Inflammatory macrophage treated with lipopolysaccharide for 4 hours (primary cell): ENCODE data around the gene KIF26A.

ENCODE experiments used
- DNase-seq: peaks from one replicate; pipeline ENCODE4 v3.0.0-alpha.2; 2020

The KIF26A gene

DNA sequence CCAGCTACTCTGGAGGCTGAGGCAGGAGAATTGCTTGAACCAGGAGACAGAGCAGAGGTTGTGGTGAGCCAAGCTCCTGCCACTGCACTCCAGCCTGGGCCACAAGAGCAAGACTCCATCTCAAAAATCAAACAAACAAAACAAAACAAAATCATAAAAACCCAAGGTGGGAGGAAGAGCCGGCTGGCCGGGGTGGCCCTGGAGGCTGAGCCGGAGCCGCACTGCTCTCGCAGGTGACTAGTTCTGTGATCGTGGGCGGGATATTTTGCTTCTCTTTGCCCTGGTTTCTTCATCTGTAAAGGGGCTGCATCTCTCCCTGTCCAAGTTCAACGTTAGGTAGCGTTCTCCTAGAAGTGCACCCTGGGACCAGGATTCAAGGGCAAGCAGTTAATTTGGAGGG is 73.4 kb downstream of the KIF26A start:
- DNase-seq = no peak

DNA sequence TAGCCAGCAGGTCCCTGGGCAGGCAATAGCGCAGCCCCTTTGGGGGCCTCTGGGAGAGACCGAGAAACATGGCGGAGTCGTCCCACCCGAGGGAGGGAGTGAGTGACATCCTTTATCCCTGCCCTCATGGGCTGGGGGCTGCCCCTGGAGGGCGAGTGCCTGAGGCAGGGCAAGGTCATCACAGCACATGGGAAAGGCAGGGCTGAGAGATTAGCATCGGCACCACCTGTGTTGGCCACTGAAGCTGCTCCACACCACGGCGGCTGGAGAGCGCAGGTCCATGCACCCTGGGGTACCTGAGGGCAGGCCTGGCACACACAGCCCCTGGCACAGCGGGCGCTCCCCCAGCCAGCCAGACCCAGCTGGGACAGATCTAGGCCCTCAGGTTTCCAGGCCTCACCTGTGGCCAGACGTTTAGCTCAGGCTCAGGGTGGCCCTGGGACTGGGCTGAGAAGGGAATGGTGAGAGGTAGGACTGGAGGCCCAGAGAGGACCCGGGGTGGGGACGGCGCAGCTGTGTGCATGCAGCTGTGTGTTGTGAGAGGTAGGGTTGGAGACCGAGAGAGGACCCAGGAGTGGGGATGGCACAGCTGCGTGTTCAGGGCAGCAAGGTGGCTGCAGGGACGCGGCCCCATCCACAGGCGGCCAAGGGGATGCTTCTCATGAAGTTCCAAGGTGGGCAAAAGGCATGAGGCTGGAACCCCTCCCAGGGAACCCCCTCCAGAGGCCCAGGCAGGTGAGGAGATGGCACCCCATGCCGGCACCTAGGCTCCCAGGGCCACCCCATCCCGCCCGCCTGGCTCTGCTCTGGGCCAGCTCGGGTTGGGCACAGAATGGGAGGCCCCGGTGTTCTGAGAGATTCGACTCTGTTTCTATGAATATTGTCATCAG is 74.1 kb downstream of the KIF26A start:
- no peak for DNase-seq

DNA sequence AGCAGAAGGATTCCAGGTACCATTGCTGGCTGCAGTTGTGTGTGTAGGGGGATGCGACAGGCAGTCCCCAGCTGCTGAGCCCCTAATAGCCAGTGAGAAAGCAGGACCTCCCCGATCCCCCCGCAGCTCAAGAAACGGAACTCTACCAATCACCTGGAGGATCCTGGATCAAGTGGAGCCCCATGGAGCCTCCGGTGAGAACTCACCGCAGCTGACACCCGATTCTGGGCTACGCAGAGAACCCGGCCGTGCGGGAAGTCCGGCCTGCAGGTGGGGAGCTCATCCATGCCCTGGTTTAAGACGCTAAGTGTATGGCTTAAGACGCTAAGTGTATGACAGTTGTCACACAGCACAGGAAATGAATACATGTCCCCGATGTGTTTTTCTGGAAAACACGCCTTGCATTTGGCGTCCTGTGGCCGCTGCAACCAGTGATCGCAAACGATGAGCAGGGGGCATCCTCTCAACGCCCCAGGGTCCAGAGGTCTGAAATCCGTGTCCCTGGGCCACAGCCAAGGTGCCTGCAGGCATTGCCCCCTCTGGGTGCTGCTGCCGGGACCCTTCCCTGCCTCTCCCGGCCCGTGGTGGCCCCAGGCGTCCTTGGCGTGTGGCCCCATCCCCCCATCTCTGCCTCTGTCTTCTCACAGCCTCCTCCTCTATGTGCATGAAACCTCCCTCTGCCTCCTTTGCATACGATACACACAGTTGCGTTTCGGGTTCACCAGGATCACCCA is 75.1 kb downstream of the KIF26A start:
- DNase-seq = no peak

DNA sequence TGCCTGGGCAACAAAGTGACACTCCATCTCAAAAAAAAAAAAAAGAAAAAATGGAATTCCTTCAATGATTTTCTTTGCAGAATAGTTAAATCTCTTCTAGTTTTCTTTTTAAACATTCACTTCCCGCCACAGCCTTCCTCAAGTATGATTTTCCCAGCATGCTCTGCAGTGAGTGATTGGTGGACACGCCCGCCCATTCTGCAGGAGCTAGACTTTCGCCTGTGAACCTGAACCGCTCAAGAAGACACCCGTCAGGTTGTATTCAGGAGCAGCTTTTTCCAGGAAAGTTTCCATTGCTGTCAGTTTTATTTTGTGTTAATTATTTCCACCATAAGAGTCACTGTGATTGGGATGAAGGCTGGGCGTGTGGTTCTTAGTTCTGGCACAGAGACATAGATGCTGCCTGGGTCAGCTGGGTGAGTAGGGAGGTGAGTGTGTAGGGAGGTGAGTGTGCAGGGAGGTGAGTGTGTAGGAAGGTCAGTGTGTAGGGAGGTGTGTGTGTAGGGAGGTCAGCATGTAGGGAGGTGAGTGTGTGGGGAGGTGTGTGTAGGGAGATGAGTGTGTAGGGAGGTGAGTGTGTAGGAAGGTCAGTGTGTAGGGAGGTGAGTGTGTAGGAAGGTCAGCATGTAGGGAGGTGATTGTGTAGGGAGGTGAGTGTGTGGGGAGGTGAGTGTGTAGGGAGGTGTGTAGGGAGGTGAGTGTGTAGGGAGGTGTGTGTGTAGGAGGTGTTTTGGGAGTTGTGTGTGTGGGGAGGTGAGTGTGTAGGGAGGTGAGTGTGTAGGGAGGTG is 76.2 kb downstream of the KIF26A start:
- no peak for DNase-seq

DNA sequence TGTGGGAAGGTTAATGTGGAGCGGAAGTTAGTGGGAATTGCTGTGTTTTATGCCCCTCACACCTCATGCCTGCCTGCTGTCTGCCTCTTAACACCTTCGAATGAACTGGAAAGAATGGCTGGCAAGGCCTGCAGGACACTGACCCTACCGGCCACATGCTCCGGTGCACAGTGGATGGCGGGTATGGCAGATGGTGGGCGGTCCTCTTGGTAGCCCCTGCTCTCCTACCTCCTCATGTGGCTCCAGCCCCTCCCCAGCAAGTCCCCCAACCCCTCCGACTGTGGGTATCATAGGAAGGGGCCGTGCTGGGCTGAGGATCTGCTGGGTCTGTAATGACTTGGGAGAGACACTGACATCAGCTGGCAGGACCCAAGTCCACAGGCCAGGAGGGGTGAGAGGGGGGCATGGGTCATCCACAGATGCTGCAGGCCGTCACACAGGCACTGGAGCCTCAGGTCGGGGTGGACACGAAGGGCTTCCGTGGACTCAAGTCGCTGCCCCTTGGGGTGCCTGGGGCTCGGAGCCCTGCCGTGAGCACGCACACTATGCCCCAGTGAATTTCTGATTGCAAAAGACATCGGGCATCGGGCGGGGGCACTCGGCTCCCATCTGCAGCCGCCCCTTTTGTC is 77.4 kb downstream of the KIF26A start:
- DNase-seq = no peak

DNA sequence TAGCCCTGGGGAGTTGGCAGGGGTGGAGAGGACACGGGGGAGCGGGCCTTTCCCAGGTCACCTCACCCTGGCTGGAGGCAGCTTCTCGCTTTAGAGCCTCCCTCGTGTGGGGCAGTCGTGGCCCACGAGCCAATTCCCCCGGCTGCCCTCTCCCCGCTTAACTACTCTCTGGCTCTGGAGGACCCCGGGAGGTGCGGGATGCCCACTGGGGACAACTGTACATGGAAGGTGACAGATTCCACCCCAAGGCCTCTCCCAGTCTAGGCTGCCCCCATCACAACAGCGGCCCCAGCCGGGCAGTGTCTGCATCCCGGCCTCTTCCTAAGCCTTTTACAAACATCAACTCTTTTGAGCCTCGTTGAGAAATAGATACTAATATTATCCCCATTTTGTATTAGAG is 78.1 kb downstream of the KIF26A start:
- DNase-seq = no peak

DNA sequence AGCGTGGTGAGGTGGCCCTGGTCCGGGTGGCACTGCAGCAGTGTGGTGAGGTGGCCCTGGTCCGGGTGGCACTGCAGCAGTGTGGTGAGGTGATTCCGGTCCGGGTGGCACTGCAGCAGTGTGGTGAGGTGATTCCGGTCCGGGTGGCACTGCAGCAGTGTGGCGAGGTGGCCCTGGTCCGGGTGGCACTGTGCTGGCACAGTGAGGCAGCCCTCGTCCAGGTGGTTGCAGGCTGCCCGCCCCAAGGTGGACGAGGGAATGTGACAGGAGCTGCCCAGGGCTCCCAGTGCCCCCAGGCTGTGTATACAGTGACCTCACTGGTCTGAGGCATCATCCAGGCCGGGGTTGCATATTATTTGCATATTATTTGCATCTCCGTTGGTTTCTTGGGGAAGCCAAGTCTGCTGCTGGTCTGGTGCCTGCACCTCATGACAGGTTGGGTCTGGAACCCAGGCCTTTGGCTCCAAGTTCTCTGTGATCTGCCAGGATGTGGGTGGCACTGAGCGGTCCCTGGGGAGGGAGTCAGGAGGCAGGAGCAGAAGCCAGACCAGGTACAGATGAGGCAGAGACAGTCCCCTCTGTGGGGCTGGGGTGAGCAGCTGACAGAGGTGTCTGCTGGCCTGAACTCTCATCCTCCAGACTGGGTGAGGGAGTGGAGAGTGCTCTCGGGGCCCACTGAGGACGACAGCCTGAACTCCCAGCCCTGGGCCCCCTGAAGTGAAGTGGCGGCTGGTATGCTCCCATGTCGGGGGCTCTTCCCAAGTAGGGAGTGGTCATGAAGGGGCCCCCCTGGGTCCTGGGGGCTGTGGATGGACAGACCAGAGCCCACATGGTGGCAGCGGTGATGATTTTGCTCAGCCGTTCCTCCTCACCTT is 79.3 kb downstream of the KIF26A start:
- DNase-seq = no peak

DNA sequence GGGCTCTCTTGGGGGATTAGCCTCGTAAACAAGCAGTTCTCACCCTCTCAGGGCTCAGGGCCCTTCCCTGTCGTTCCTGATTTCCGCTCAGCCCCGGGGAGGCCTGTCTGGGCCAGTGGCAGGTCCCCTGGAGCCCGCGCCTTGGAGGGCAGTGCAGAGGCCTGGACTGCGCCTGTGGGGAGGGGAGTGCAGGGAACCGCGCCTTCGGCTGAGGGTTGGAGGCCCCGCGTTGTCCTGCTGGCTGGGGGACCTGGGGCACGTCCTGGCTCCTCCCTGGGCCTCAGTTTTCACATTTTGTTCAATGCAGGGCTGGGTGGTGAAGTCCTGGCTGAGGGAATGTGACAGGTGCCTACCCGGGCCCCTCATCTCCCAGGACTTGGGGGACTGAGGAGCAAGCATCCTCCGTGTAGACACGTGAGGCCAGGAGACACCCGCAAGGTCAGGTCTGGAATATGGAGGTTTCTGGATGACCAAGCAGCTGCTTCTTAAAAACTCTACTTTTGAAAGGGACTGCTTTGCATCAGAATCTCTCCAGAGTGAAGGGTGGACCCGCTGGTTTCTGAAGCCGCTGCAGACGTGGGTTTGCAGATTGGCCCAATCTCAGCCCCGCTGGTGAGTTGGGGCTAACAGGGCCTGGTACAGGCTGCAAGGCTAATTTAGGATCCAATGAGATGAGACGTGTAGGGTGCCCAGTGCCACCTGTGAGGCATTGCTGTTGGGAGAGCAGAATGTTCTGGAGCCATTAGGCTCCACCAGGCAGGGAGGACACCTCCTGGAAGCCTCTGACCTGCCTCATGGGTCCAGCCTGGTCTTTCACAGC is 80.2 kb downstream of the KIF26A start:
- no peak for DNase-seq

DNA sequence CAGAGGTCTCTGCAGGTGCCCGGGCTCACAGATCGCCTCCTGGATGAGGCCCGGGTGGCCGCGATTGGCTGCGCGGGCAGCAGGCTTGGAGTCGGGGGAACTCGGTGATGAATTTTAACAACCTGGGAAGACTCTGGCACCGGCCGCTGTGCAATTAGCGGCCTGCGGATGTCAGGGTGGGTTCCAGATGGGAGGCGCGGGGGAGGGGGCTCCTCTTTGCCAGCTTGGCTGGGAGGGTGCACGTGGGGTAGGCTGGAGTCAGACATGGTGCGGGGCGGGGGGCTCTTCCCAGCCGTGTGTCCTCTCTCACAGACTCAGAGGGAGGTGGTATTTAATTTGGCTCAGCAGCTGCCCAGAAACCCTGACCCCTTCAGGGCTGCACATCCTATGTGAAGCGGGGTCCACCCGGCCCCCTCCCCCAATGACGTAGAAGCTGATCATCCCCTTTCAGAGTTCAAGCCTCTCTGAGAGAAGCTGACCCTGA is 81.4 kb downstream of the KIF26A start:
- no peak for DNase-seq

DNA sequence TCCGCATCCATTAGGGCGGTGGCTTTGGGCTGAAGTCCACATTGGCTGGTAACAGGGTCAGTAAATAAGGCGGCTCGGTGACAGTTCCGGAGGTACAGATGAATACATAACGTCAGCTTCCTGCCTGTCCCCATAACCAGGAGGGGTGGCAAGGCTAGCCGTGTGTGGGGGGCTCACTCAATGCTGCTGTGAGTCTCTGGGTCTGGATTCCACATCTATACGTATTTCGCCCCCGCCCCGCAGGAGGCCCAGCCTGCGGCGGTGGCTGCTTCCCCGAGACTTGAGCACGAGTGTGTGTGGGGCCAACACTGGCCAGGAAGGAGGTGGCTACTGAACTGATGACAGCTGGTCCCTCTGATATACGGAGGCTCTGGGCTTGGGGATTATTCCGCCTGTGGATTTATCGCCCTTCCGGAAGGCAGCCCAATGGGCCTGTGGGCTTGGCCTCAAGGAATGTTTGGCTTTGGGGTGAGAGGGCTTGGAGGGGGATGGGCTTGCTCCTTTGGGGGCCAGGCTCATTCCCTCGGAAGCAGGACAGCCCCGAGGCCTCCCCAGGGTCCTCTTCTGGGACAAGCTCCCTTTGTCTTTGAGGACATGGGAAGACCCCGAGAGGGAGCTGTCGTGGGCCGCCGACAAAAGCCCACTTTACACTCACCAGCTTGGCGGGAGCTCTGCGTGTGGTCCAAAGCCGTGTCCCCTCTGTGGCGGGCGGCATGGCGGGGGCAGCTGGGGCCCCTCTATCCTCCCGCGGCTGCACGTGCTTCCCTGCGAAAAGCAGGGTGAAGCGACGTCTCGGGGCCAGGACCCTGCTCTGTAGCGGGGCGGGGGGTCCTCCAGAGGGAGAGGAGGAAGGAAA is 82.1 kb downstream of the KIF26A start:
- no peak for DNase-seq

DNA sequence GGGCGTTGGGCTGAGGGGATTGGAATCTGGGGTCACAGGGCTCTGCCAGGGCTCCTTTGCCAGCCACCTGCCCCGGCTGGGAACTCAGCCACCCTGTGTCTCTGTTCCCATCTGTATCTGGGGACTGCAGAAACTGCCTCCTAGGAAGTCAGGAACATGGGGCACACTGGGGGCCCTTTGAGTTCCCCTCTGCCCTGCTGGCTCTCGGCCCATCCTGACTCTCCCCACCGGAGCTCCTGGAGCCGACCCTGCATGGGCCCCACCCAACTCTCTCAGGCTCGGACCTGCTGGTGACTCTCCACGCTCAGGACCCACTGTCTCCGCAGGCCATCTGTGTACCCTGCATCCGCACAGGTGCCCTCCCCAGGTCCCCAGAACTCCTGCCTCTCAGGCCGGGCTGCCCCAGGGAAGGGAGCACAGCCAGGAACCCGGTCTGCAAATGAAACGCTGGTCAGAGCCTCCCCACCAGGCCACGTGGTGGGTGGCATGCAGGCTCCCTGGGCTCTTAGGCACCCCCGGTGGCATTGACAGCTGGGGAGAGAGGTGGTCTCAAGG is 82.8 kb downstream of the KIF26A start:
- no peak for DNase-seq

DNA sequence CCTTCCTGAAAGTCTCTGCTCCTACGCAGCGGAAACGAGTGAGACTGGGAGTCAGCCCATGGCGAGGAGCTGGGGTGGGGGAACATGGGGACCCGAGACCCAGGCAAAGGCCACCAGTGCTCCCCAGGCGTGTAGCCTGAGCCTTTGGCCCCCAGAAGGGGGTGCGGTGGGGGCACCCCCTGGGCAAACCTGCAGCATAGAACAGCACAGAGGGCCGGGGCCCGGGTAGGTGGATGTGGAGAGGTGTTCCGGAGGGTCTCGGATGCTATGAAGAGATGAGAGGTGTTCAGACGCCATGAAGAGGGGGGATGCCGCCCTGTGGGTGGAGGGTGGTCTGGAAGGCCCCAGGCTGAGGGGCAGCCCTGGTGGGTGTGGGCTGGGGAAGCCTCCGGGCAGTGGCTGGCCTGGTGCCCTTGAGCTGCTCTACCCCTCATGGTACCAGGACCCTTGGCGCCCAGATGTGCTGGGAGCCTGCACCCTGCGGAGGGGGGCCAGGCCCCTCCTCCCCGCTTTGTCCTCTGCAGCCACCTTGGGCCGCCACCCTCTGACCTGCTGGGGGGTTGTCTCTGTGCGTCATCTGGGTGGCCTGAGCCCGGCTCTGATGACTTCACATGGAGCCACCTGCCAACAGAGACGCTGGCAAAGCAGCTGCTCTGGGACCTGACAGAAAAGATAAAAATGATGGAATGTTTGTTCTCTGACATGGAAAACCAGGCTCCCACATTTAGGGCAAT is 83.4 kb downstream of the KIF26A start:
- DNase-seq = no peak

DNA sequence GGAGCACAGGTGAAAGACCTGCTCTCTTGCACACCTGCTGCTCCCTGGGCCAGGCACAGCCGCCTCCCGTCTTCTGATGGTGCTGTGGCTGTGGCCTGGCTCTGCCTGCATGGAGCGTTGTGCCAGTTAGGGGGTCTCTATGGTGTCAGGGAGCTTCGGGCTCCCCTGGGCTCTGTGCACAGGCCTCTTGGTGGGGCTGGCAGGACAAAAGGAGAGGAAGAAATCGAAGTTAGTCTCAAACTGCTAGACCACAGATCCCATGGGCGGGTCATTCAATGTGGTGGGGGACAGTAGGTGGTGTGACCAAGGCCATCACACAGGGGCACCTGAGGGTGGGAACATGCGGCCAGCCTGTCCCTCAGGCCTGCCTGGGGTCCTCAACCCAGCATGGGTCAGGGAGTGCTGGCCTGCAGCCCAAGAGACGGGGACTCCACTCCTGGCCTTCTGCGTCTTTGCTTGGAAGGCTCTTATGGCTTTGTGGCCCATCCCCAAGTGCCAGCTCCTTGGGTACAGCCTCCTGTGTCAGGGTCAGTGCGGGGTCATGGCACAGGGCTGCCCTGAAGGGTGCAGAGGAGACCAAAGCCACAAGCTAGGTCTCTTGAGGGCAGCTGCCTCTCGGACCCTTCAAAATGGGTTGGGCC is 84.1 kb downstream of the KIF26A start:
- DNase-seq = no peak

DNA sequence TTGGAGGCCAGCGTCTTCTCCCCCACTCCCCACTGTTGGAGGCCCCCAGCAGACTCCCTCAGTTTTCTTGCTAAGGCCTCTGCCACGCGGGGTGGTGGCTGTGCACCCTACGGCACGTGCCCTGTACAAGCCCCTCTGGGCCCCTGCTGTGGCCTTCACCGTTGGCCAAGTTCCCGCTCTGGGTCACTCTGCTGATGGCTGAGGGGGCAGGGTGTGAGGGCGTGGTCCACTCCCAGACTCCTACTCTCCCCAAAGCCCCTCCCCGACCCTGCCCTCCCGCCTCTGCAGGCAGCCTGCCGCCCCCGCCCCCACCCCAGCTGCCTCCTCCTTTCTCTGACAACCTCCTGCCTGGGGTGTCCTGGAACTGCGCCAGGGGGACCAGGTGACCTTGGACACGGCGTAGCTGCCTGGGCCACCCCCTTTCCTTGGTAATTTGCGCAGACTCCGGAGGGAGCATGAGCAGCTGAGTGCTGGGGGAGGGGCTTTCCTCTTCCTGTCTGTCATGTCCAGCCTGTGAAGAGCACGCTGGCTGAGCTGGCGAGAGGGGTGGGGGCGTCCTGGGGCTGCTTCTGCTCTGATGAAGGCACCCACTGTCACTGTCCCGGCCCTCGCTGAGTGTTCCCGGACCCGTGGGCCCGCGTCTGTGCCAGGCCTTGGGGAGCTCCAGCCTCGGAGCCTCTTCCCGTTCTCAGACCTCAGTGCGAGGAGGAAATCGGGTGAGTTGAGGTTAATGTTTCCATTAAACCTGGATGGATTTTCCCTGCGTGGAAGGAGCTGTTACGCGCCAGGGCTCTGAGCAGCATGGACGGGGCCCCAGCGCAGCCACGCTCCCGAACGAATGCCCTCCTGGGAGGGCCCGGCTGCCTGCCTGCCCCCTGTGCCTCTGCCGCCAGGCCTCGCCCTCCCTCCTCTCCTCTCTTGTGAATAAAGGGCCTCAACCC is 85.0 kb downstream of the KIF26A start:
- no peak for DNase-seq

DNA sequence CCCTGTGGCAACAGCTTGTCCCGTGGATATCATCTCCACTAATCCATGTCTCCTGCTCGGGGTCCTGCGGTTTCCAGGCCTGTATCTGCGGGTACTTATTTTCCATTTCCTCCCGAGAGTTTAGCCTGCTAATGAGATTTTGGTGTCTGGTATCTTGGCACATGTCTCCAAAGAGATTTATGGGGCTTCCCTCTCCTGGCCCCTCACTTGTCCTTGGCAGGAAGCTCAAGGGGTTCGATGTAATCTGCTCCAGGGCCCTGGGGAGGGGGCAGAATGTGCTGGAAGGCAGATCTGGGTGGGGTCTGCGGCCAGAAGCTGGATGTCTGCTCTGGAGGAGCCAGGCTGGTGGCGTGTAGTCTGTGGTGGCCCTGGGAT is 85.7 kb downstream of the KIF26A start:
- no peak for DNase-seq

DNA sequence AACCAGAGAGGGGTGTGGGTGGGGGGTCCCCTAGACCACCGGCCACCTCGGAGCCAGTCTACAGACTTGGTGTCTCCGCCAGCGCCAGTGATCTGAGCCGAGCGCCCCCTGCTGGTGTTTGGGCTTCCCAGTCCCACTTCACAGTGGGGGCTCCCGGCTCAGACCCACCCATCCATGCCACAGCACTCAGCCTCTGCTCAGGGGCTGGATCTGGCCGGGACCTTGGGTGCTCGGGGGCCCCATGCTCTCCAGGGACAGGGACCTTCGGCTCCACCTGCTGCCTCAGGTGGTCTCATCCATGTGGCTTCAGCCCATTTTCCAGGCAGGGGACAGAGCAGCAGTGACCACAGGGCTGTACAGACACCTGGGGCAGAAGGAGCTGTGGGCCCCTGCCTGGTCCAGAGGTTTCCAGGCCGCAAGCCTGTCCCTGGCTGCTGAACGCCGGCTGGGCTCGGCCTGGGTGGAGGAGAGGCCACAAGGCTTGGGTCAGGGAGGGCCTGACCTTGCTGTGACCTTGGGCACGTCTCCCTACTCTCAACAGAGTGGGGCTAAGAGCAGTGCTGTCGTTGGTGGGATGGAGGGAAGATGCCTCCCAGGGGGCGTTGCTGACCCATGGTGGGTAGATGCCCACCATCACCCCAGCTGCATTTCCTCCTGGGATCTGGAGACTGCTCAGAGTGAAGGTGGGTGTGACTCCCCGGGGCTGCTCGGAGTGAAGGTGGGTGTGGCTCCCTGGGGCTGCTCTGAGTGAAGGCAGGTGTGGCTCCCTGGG is 86.3 kb downstream of the KIF26A start:
- peak; percentile 6 for DNase-seq
